ENCODE data around the gene IL5.

IL5 gene

DNA sequence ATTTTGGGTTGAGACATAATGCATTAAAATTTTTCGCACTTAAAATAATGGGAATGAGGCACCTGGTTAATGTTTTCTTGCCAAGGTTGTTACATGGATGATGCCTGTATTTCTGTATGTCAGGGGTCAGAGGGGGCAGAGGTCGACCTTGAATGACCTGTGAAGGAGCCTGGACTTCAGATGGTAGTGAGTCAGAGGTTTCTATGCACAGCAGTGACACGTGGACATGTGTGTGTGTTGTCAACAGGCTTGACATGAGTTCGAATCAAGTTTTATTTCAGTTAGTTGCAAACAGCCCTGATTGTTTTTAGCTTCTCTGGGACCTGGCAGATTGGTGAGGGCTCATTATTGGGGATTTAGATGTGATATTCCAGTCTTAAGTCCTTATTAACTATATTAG lies 3.6 kb downstream of the IL5 start:
- no peak for TF ChIP-seq CTCF (IDR thresholded peaks at IDR 0.05; ENCODE audit: control extremely low read depth, extremely low read depth, low read depth, missing control alignments)
- ChIA-PET CTCF (interaction anchor here (1.3 kb wide), 1 partner anchor 33 kb away, joined by 3 read pairs; no protein-coding TSS in a partner anchor), POLR2A (no interaction called here)
- no peak for DNase-seq (ENCODE audit: extremely low spot score)

DNA sequence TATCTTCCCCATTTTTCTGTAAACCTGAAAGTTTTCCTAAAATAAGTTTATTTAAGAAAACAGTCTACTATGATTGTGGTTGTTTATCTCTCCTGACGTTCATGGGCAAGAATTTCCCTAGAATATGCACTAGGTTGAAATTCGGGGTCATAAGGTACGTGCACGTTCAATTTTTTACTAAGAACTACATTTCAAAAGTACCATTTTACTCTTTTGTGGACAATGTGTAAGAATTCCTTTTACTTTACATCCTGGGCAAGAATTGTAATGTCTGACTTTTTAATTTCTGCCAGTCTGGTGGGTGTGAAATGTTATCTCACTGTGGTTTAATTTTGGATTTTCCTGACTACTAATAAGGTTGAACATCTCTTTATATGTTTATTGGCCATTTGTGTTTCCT lies 12.4 kb downstream of the IL5 start:
- DNase-seq (ENCODE audit: extremely low spot score), result no peak
- no peak for TF ChIP-seq CTCF (IDR thresholded peaks at IDR 0.05; ENCODE audit: control extremely low read depth, extremely low read depth, low read depth, missing control alignments)
- ChIA-PET POLR2A (no interaction called here), CTCF (interaction anchor here (0.7 kb wide), 2 partner anchors 11 to 353 kb away, joined by 3 read pairs; no protein-coding TSS in a partner anchor)

DNA sequence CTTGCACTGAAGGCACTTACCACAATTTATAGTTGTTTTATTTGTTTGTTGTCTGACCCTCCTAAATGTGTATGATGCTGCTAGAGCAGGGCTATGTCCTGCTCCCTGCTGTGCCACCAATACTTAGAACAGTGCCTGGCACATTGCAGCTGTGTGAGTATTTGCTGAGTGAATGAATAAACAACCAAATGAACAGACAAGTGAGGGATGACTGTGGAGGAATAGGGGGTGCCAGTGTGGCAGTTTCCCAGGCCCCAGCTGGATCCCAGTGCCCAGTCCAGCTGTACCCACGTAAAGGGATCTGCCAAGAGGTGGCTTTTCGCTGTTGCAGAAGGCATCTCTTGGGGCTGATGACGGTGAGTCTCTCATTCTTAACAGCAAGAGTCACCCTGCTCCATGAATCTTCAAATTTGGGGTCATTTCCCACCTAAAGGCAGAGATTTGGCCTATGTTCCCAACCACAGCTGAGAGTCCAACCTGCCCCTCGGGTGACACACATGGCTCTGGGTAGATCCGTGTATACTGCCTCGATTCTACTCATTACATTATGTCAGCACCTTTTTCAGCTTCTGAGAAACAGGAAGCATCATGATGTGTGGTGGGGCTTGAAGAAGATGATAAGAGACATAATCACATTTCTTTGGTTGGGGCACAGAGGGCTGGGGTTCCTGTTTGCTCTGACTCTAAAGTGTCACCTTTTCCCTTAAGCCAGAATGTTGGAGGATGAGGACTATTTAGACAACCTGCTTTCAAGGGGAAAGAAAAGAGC lies 14.3 kb downstream of the IL5 start:
- ChIA-PET POLR2A (no interaction called here), CTCF (interaction anchor here (1.0 to 6.0 kb wide), 11 partner anchors 8 to 290 kb away, joined by 3 to 67 read pairs (median 5); no protein-coding TSS in a partner anchor)
- no peak for DNase-seq (ENCODE audit: extremely low spot score)
- TF ChIP-seq CTCF (IDR thresholded peaks at IDR 0.05; ENCODE audit: control extremely low read depth, extremely low read depth, low read depth, missing control alignments), result no peak

GRCh38 chr5:132528021-132528420 lies 15.3 kb downstream of the IL5 start:
- POLR2A ChIA-PET, result no interaction called here
- TF ChIP-seq CTCF (IDR thresholded peaks at IDR 0.05; ENCODE audit: control extremely low read depth, extremely low read depth, low read depth, missing control alignments), result no peak
- no peak for DNase-seq (ENCODE audit: extremely low spot score)
- CTCF ChIA-PET, result interaction anchor here (0.8 to 6.0 kb wide), 23 partner anchors 9 to 363 kb away, joined by 3 to 67 read pairs (median 6); partner anchors contain the start of genes IL5, IRF1 and RAD50

GRCh38 chr5:132526974-132527564 lies 16.3 kb downstream of the IL5 start:
- no peak for DNase-seq (ENCODE audit: extremely low spot score)
- ChIA-PET CTCF (interaction anchor here (0.7 to 6.0 kb wide), 56 partner anchors 10 to 579 kb away, joined by 3 to 67 read pairs (median 4); partner anchors contain the start of genes AFF4, IL13, IL5 and IRF1), POLR2A (no interaction called here)
- no peak for TF ChIP-seq CTCF (IDR thresholded peaks at IDR 0.05; ENCODE audit: control extremely low read depth, extremely low read depth, low read depth, missing control alignments)

DNA sequence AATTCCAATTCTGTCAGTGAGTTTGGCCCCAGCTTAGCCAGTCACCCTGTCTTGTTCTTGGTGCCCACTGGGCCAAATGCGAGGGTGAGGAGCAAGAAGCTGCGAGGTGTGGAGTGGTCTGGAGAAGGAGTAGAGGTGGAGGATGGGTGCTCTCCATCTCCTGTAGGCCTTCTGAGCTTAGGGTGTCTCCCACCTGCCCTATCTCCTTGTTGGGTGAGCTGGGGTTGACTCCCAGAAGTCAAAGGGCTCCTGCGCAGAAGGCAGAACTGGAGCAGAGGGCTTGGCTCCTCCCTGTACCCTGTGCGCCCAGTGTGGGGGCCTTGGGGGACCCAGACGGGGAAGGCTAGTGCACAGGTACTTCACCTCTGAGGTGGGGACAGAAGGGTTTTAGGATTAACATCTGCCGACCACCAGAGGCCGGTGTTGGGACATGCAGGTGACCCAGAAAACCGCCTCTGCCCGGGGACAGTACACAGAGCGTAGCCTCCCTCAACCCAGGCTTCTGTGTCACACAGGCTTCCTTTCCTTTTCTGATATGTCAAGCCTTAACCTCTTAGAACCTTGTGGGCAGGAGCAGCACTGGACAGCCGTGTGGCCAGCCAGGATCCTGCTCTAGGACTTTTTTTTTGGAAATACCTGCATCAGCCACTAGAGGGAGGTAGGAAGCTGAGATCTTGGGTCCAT lies 16.9 kb downstream of the IL5 start:
- DNase-seq (ENCODE audit: extremely low spot score), result peak; percentile 61
- ChIA-PET CTCF (interaction anchor here (0.7 to 6.0 kb wide), 66 partner anchors 10 to 579 kb away, joined by 3 to 67 read pairs (median 4); partner anchors contain the start of genes AFF4, GDF9, IL13 and IL5), POLR2A (no interaction called here)
- peak; percentile 64 for TF ChIP-seq CTCF (IDR thresholded peaks at IDR 0.05; ENCODE audit: control extremely low read depth, extremely low read depth, low read depth, missing control alignments)

Measured in GM10248 (cell line).